ENCODE data around the gene COL1A2. TPM values are rescaled to one million over a fixed set of nuclear protein-coding genes. Genes with fewer than 3 reads are reported as not detected.

The COL1A2 gene
- total RNA-seq, 1 donor = 0.52 TPM

DNA sequence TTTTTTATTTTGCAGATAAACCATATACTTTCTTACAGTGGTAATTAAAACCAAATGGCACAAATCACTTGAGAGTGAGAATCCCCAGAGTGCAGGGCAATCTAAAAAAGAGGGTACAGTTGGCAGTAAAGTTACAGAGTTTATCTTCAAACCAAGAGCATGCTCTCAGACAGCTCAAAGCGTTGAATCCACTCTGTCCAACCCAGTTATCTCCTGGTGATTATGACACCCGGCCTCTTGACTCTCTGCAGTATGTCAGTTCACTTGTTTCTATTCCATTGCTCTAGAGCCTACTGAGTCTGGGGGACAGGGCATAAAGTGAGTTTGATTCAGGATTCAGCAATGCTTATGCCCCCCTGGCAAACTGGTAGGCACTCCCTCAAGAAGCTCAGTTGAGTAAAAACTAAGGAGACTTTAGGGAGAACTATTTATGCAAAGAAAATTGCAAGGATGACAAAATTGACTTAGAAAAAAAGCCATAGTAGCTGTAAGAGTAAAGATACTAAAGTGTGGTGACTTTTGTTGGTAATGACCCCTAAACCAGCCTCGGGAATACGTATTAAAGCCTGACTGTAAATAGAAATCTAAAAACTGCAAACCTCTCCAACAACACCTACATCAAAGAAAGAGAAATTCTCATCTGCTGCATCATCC is 55.5 kb downstream of the COL1A2 start:
- H3K4me3 ChIP-seq (ENCODE audit: low read length) = no peak overlapping the region
- no peaks in the 10 kb centered on the region for H3K9me3 ChIP-seq (ENCODE audit: low read depth, low read length)
- H3K4me1 ChIP-seq (ENCODE audit: insufficient read depth, low read length) = no peaks in the 10 kb centered on the region
- H3K27me3 ChIP-seq (ENCODE audit: insufficient read depth, low read length) = peaks cover 6% of the 10 kb centered on the region

DNA sequence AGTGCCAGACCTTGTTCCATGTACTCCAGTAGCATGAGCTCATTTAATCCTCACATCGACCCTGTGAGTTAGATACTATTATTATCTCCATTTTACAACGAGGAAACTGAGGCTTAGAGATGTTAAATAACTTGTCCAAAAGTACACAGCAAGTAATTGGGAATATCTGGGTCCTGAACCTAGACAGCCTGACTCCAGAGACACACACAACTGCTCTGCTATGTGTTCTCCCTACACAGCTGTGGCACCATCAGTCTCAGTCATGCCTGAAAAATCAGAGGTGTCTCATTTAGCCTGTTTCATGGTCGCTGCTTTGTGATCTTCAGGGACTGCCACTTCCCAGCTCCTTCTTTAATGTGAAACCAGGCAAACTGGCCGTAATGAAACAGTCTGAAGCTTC is 56.5 kb downstream of the COL1A2 start:
- peaks cover under 1% of the 10 kb centered on the region for H3K27me3 ChIP-seq (ENCODE audit: insufficient read depth, low read length)
- H3K4me3 ChIP-seq (ENCODE audit: low read length) = no peak overlapping the region
- no peaks in the 10 kb centered on the region for H3K9me3 ChIP-seq (ENCODE audit: low read depth, low read length)
- H3K4me1 ChIP-seq (ENCODE audit: insufficient read depth, low read length) = no peaks in the 10 kb centered on the region

DNA sequence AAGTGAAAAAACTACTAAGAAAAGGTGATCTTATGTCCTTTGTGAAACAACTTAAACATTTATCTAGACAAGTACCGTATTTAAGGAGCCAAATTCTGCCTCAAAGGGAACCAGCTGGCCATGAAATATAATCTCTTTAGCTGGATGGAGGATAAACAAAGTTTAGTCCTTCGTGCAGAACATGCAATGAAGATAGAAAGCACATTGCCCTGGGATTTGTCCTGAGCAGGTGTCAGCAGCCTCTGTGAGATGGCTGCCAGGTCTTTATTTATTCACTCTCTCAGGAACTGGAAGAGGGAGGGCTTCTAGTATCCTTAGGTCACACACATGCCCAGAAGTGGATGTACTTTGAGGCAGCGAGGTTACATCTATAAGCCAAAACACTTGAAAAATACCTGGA is 57.5 kb downstream of the COL1A2 start:
- H3K4me3 ChIP-seq (ENCODE audit: low read length) = no peak overlapping the region
- H3K4me1 ChIP-seq (ENCODE audit: insufficient read depth, low read length) = no peaks in the 10 kb centered on the region
- H3K27me3 ChIP-seq (ENCODE audit: insufficient read depth, low read length) = no peaks in the 10 kb centered on the region
- no peaks in the 10 kb centered on the region for H3K9me3 ChIP-seq (ENCODE audit: low read depth, low read length)

DNA sequence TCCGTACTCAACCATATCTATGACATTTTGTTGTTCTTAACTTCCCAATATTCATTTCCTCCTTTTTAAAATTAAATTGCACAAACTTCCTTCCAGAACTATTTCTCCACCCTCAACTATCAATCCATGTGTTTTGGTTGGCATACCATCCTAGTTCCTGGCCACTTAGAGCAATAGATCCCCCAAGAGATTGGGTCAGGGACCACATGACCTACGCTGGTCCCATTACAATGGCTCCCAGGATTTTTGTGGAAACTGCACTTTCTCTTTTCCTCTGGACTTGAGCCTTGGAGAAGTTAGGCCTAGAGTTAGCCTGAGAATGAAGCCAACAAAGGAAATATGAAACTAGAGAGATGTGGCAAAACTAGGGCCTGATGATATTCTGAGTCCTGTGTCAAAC is 59.2 kb downstream of the COL1A2 start:
- H3K4me1 ChIP-seq (ENCODE audit: insufficient read depth, low read length) = no peaks in the 10 kb centered on the region
- no peak overlapping the region for H3K4me3 ChIP-seq (ENCODE audit: low read length)
- H3K9me3 ChIP-seq (ENCODE audit: low read depth, low read length) = no peaks in the 10 kb centered on the region
- H3K27me3 ChIP-seq (ENCODE audit: insufficient read depth, low read length) = no peaks in the 10 kb centered on the region

DNA sequence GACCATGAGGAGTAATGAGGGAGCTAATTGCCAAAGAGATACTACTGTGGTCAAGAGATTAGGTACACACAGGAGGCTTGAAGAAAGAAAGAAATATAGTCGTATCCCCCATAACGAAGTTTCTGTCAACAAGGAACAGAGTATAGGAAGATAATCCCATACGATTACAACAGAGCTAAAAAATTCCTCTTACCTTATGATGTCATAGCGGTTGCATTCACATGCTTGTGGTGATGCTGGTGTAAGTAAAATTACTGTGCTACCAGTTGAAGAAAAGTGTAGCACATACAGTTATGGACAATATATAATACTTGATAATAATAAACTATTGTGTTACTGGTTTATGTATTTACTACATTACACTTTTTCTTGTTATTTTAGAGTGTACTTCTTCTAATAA is 63.3 kb downstream of the COL1A2 start:
- H3K4me3 ChIP-seq (ENCODE audit: low read length) = no peak overlapping the region
- H3K4me1 ChIP-seq (ENCODE audit: insufficient read depth, low read length) = no peaks in the 10 kb centered on the region
- H3K9me3 ChIP-seq (ENCODE audit: low read depth, low read length) = no peaks in the 10 kb centered on the region
- H3K27me3 ChIP-seq (ENCODE audit: insufficient read depth, low read length) = no peaks in the 10 kb centered on the region

DNA sequence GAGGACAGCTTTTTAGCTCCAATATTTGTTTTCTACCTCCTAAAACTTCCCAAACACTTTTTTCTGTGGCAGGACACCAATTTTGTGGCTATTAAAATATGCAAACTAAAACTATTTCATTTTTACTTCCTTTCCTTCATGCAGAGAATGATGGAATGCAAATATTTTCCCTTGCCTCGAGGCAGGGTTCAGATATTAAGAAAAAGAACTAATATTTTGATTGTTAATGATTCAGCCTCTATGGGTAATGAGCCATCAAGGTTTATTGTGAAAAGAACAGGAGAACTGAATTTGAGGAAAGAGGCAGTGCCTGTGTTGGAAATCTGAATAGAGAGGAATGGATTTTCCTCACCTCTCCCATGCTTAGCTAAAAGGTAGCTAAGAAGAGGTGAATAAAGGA is 71.8 kb downstream of the COL1A2 start:
- no peak overlapping the region for H3K4me3 ChIP-seq (ENCODE audit: low read length)
- H3K9me3 ChIP-seq (ENCODE audit: low read depth, low read length) = peaks cover 7% of the 10 kb centered on the region
- no peaks in the 10 kb centered on the region for H3K4me1 ChIP-seq (ENCODE audit: insufficient read depth, low read length)
- peaks cover 4% of the 10 kb centered on the region for H3K27me3 ChIP-seq (ENCODE audit: insufficient read depth, low read length)

DNA sequence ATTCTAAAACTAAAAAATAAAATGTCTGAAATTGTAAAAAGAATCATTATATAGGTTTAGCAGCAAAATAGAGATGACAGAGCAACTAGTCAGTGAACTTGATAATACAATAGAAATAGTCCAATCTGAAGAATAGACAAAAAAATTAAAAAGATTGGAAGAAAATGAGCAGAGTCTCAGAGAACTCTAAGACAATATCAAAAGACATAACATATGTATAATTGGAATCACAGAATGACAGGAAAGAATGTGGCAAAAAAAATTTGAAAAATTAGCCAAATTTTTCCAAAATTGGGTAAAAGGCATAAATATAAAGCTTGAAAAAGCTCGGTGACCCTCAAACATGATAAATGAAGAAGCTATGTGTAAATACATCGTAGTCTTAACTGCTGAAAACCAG is 76.9 kb downstream of the COL1A2 start:
- Histone ChIP-seq H3K4me3 (ENCODE audit: low read length) (no peak overlapping the region), H3K9me3 (ENCODE audit: low read depth, low read length) (peaks cover 12% of the 10 kb centered on the region), H3K27me3 (ENCODE audit: insufficient read depth, low read length) (peaks cover 4% of the 10 kb centered on the region), H3K4me1 (ENCODE audit: insufficient read depth, low read length) (no peaks in the 10 kb centered on the region)

DNA sequence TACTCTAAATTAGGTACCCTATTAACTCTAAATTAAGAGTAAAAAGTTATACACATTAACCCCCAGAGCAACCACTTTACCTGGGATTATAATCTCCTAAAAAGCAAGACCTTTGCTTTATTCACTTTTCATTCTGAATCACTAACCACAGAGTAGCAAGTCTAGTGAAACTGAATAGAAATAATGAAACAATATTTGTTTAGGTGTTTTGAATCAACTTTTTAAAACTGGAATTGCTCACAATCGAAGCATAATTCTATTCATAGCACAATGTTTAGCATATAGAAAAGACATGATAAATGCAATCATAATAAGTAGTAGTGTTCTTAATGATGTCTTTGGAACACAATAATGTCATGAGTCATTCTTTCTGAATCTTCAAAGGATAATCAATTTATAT is 77.9 kb downstream of the COL1A2 start:
- Histone ChIP-seq H3K4me3 (ENCODE audit: low read length) (no peak overlapping the region), H3K9me3 (ENCODE audit: low read depth, low read length) (peaks cover 12% of the 10 kb centered on the region), H3K27me3 (ENCODE audit: insufficient read depth, low read length) (no peaks in the 10 kb centered on the region), H3K4me1 (ENCODE audit: insufficient read depth, low read length) (no peaks in the 10 kb centered on the region)

DNA sequence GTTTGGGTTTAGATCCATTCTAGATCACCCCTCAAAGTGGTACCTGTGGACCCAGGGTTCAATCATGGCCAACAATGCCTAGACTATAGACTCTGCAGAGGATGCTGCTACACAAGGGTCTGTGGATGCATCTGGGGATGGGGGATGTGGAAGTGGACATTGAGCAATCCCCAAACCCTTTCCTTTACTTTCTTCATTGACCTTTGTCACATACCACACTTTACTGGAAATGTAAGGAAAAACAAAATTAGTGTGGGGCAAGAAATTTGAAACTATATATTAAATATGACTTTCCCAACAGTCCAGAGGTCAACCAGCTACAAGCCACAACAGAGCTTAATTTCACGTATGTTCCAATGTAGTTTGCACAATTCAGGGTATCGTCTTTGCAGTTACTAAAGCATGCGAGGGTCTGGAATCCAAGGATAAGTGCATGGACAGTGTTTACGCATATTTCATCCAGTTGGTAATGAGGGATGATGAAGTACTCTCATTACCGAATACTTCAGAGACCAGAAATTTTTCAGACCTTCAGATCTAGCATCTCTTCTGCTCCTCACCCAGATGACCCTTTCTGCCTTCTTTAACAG is 81.7 kb downstream of the COL1A2 start:
- Histone ChIP-seq H3K27me3 (ENCODE audit: insufficient read depth, low read length) (no peaks in the 10 kb centered on the region), H3K4me1 (ENCODE audit: insufficient read depth, low read length) (no peaks in the 10 kb centered on the region), H3K9me3 (ENCODE audit: low read depth, low read length) (peaks cover 6% of the 10 kb centered on the region), H3K4me3 (ENCODE audit: low read length) (no peak overlapping the region)

DNA sequence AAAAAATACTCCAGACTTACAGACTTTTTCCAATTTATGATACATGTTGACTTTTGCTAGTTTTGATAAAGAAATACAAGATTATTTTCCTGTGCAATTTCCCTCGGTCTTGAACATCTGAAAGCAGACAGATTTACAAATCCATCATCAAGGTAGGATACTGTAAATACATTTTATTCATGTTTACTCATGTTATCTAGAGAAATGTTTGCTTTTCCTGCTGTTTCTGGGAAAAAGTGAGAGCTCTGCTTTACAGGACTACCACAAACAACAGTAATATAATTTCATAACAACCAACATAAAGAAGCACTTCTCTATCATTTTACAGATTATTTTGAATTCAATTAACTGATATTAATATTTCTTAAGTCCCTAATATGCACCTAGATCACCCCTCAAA is 83.2 kb downstream of the COL1A2 start:
- Histone ChIP-seq H3K9me3 (ENCODE audit: low read depth, low read length) (no peaks in the 10 kb centered on the region), H3K27me3 (ENCODE audit: insufficient read depth, low read length) (no peaks in the 10 kb centered on the region), H3K4me1 (ENCODE audit: insufficient read depth, low read length) (no peaks in the 10 kb centered on the region), H3K4me3 (ENCODE audit: low read length) (no peak overlapping the region)

DNA sequence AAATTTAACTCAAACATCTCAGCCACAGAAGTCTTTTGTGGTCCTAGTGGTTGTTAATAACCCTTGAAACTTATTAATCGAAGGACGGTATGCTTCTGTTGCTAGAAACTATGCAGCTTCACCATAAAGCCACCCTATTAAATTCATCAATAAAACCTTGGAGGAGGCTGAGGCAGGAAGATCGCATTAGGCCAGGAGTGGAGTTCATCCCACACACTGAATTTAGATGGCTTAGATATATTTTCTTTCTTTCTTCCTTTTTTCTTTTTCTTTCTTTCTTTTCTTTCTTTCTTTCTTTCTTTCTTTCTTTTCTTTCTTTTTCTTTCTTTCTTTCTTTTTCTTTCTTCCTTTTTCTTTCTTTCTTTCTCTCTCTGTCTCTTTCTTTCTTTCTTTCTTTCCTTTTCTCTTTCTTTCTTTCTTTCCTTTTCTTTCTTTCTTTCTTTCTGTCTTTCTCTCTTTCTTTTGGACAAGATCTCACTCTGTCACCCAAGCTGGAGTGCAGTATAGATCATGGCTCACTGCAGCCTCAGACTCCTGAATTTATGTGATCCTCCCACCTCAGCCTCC is 84.0 kb downstream of the COL1A2 start:
- Histone ChIP-seq H3K27me3 (ENCODE audit: insufficient read depth, low read length) (no peaks in the 10 kb centered on the region), H3K9me3 (ENCODE audit: low read depth, low read length) (no peaks in the 10 kb centered on the region), H3K4me3 (ENCODE audit: low read length) (no peak overlapping the region), H3K4me1 (ENCODE audit: insufficient read depth, low read length) (no peaks in the 10 kb centered on the region)

Other genes with a start within 250 kb of the COL1A2 start
- gene CASD1, start 114.9 kb downstream of the COL1A2 start, total RNA-seq = 22.9 TPM

All from mononuclear cell (primary cell).